GM18502 (cell line): ENCODE data around the gene MKLN1.
"Not testable (repeated sequence)": the region's sequence is repeated elsewhere in the genome, so short reads cannot be mapped to it uniquely, and the experiment has no call there.

ENCODE experiments used
- ATAC-seq: cut with Tn5 transposase; IDR thresholded peaks from one replicate; pipeline ENCODE4 v1.9.1; 2021; ENCODE audit warnings: mild to moderate bottlenecking; ENCODE audit not compliant: unreplicated experiment, poor library complexity

Gene MKLN1

GRCh38 chr7:131455001-131455400 lies 127.3 kb downstream of the MKLN1 start:
- ATAC-seq: no peak

DNA sequence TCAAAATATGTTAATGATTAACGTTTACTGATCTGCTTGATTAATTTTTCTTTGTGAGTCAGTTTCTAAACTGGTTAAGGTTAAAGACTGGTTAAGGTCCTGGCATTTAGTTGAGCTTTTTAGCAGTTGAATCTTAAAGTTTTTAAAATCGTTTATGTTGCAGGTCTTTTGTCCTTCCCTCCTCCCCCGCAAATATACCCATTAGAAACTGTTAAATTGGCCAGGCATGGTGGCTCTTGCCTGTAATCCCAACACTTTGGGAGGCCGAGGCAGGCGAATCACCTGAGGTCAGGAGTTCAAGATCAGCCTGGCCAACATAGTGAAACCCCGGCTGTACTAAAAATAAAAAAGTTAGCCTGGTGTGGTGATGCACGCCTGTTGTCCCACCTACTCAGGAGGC lies 127.9 kb downstream of the MKLN1 start:
- ATAC-seq: no peak

DNA sequence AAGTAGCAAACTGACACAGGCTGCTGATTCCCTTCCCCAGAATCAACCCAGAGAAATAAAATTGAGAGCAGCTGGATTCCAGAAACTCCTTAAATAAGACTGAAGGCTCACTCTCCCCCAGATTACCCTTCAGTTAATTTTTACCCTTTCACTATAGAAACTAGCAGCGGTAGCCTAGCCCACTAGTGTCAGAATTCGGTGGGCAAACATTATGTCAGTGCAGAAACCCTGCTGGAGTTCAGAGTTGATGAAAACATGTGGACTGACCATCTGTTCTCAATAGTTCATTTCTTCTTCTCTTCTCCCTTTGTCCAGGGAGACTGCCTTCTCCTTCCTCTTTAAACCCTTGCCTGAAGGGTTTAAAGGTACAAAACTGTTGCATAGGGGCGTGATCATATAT lies 128.7 kb downstream of the MKLN1 start:
- no peak for ATAC-seq

DNA sequence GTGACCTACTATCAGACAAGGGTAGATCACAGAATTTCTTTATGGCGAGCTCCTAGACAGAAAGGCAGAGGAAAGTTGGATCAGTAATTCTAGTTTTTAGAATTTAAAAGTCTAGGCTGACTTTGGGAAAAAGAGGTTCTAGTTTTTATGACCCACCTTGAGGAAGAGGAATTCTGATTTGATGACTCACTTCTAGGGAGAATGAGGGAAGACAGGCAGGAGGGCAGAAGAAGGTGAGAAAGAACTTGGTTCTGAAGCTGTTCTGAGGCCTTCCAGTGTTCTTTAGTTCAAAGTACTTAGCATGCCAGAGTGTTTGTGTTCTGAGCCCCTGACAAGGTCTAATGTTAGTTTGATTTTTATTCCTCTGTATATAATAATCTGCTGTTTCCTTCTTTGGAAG lies 131.6 kb downstream of the MKLN1 start:
- ATAC-seq: no peak

DNA sequence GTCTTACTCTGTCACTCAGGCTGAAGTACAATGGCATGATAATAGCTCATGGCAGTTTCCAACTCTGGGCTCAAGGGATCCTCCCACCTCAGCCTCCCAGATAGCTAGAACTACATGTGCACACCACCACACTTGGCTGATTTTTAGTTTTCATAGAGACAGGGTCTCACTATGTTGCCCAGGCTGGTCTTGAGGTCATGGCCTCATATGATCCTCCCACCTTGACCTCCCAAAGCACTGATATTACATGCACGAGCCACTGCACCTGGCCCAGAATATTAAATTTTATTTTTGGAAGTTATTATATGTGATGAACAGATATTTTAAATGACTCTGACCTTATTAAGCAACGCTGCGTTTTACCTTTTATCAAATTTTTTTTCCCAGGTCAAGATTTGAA lies 134.4 kb downstream of the MKLN1 start:
- no peak for ATAC-seq

- ATAC-seq: not testable (repeated sequence)
Measured at GRCh38 chr7:131462715-131463114, 135.0 kb downstream of the MKLN1 start.

DNA sequence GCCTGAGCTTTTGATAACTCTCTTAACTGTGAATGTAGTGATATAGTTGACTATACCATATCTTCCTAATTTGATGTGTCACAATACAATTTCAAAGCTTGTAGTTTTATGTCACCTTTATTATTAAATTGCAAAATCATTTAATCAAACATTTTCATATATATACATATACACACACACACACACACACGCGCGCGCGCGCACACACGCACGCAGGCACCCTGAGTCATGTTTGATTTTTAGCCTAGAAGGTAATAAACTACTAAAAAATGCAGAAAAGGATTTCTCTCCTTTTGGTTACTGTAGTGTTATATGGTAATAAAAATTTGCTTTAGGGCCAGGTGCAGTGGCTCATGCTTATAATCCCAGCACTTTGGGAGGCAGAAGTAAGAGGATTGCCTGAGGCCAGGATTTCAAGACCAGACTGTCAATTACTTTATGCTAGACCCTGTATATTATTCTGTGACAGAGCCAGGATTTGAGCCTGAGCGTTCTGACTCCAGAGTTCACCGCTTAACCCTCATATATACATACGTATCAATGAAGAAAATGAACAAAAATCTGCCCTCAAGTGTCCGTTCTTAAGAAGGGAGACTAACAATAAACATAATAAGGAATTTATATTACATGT lies 139.2 kb downstream of the MKLN1 start:
- ATAC-seq: no peak

GRCh38 chr7:131467788-131468187 lies 140.1 kb downstream of the MKLN1 start:
- no peak for ATAC-seq

GRCh38 chr7:131471250-131472004 lies 143.8 kb downstream of the MKLN1 start:
- no peak for ATAC-seq

- no peak for ATAC-seq
Measured at GRCh38 chr7:131476740-131477139, 149.1 kb downstream of the MKLN1 start.

DNA sequence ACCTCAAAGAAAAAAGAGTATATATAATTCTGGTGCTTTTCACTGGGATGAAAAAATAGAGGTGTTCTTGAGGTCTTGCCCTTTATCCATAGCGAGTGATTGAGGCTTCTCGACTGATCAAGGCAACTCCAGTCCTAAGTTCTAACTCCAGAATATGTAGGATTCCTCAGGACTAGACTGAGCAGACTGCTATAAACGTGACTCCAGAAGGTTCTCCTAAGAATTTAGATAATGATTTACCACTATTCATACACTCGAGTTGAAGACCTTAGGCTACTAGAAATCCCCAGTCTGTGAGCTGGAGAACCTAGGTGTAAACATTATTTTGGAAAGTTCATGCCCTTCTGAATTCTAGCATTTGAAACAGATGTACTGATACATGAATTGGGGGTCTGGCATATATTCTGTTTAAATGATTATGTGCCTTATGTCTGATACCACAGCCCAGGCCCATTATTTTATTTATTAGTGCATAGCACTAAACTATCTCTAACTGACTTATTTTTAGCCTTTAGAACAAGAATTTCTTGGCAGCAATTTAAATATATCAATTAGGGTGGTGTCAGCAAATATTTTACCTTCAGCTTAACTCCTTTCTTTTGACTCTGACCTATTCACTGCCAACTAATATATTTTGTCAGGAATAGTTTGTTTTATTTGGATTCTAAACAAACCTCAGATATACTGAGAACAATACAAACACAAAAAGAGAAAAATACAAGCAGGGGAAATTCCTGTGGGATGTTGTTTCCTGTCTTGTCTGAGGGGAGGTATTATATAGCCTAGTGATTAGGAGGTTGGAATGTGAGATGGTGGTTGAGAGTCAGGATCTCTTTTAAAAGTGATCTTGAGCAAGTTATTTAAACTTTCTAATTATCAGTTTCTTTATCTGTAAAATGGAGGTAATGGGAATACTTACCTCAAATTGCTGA lies 153.0 kb downstream of the MKLN1 start:
- no peak for ATAC-seq

DNA sequence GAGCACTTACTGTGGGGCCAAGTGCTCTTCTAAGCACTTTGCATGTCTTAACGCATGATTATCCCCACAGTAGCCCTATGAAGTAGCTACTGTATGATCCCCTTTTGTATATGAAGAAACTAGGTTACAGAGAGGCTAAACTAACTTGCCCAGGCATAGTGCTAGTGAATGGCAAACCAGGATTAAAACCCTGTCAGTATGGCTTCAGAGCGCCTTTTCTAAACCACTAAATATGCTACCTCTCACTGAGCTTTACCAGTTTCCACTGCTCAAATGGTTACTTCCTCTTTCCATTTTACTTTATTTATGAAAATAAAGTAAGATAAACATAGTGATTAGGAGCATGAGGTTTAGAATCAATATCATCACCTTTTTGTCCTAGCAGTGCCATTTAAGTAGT lies 155.1 kb downstream of the MKLN1 start:
- ATAC-seq: peak; percentile 58

DNA sequence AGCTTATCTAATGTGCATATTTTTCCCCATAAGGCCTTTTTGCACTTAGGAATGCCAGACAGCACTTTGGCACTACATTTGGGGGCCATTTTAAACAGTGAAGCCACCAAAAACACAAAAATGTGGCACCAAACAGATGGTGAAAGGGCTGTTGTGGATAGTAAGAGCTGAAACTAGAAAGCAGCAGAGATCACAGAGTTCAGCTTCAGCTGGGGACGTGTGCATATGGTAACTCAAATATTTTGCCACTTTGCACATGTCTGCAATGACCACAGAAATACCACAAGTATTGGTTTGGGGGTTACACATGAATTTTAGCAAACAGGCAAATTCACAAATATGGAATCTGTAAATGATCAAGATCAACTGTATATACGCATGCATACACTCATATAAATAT lies 155.9 kb downstream of the MKLN1 start:
- ATAC-seq: no peak

GRCh38 chr7:131486346-131486745 lies 158.7 kb downstream of the MKLN1 start:
- no peak for ATAC-seq

- ATAC-seq: no peak
Measured at GRCh38 chr7:131487217-131487616, 159.5 kb downstream of the MKLN1 start.

GRCh38 chr7:131488361-131488760 lies 160.7 kb downstream of the MKLN1 start:
- ATAC-seq: no peak

- ATAC-seq: no peak
Measured at GRCh38 chr7:131489196-131489595, 161.5 kb downstream of the MKLN1 start.

DNA sequence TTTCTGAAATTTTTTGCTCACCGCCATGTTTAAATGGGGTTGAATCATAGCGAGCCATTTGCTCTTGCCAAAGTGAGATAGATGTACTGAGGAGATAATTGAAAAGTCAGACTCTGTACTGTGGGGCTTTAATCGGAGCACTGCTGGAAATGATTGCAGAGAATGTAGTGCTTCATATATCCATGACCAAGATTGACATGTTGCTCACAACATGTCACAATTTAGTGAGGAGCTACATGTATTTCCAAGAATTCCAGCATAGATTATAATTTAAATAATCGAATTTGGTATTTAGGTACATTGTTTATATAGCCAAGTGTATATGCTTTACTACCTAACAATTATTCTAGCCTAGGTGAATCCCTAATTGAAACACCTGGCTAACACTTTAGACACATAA lies 162.2 kb downstream of the MKLN1 start:
- no peak for ATAC-seq

DNA sequence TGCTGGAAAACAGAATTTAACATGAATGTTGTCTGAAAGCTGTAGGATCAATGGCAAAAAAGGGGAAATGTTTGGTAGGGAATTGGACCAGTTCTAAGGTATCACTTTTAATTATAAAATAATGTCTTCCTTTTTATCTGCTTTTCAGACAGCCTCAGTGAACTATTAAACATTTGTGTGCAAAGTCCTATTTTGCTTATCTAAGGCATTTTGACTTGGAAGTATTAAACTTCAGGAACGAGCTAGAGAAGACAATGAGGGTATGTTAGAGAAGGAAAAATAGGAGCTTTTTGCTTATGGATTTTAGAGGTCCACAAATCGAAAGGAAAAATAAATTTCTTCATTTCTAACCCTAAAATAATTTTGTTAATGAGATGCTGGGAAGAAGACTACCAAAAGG lies 165.4 kb downstream of the MKLN1 start:
- no peak for ATAC-seq

DNA sequence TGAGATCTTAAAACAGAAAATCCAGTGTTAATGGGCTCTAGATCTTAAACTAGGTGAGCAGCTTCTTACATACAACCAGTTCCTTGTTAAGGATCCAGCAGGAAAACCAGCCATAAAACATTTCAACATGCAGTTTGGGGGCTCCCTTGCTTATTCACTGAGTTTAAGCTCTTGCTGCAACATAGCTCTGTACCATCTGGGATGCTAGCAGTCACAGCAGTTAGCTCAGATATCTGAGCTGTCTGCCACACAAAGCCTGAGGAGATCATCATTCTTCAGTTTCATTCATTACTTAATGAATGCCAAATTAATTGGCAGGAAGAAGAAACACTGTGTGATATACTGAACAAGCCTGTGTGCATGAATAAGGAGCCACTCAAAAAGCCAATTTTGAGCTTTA lies 165.9 kb downstream of the MKLN1 start:
- ATAC-seq: no peak

- ATAC-seq: no peak
Measured at GRCh38 chr7:131494182-131494581, 166.5 kb downstream of the MKLN1 start.
